HepG2 (cell line): ENCODE results near the gene PRSS50.

ENCODE experiments used
- CTCF ChIP-seq: sonication (generic); formaldehyde crosslinking; IDR thresholded peaks from 2 replicates; pipeline ENCODE4 v1.5.0; 2020; ENCODE audit warnings: mild to moderate bottlenecking, missing genetic modification reagents, moderate library complexity
- HNF1B ChIP-seq: sonication (generic); formaldehyde crosslinking; IDR thresholded peaks from 2 replicates; pipeline ENCODE4 v1.5.1; 2020; ENCODE audit warnings: mild to moderate bottlenecking, moderate library complexity, missing genetic modification reagents
- MAX ChIP-seq: IDR thresholded peaks from 2 replicates; pipeline ENCODE4 v1.6.1; 2012; ENCODE audit warnings: inconsistent platforms
- POLR2A ChIP-seq, 2 experiments: IDR thresholded peaks; 2 replicates each; pipeline ENCODE4 v1.6.1; 2011; ENCODE audit warnings: low read depth in 2 of 2, low read length in 2 of 2, mild to moderate bottlenecking in 1 of 2, moderate library complexity in 1 of 2; ENCODE audit not compliant: insufficient read depth in 1 of 2
- ZKSCAN8 ChIP-seq: IDR thresholded peaks from 2 replicates; pipeline ENCODE4 v1.6.1; 2016; ENCODE audit warnings: borderline replicate concordance, missing genetic modification reagents, missing compliant biosample characterization
- ZNF280D ChIP-seq: sonication (generic); formaldehyde crosslinking; IDR thresholded peaks from 2 replicates; pipeline ENCODE4 v1.5.1; 2020; ENCODE audit warnings: mild to moderate bottlenecking, missing genetic modification reagents
- ZNF30 ChIP-seq: sonication (generic); formaldehyde crosslinking; IDR thresholded peaks from 2 replicates; pipeline ENCODE4 v1.5.0; 2020; ENCODE audit warnings: mild to moderate bottlenecking, missing genetic modification reagents
- ZNF503 ChIP-seq: sonication (generic); formaldehyde crosslinking; IDR thresholded peaks from 2 replicates; pipeline ENCODE4 v1.4.0; 2020; ENCODE audit warnings: missing genetic modification reagents

GRCh38 chr3:46705751-46706552, 11.7 kb downstream of the PRSS50 start:
- TF ChIP-seq CTCF (CRISPR knock-in tag) (no peak), ZNF280D (no peak), ZNF503 (CRISPR knock-in tag) (no peak), ZNF30 (no peak), POLR2A (IDR thresholded peaks at IDR 0.05; ENCODE audit: insufficient read depth in 1 of 2, low read depth in 2 of 2, low read length in 2 of 2) (no peak), MAX (no peak), ZKSCAN8 (CRISPR knock-in tag) (no peak), HNF1B (CRISPR knock-in tag) (no peak)
